GM15510 (cell line): ENCODE data around the gene TRPM2.

Experiments
- POLR2A ChIP-seq: IDR thresholded peaks from 3 replicates; pipeline ENCODE4 v1.6.1; 2011; ENCODE audit warnings: borderline replicate concordance; ENCODE audit not compliant: insufficient read length; ENCODE audit errors: extremely low read depth

The TRPM2 gene

DNA sequence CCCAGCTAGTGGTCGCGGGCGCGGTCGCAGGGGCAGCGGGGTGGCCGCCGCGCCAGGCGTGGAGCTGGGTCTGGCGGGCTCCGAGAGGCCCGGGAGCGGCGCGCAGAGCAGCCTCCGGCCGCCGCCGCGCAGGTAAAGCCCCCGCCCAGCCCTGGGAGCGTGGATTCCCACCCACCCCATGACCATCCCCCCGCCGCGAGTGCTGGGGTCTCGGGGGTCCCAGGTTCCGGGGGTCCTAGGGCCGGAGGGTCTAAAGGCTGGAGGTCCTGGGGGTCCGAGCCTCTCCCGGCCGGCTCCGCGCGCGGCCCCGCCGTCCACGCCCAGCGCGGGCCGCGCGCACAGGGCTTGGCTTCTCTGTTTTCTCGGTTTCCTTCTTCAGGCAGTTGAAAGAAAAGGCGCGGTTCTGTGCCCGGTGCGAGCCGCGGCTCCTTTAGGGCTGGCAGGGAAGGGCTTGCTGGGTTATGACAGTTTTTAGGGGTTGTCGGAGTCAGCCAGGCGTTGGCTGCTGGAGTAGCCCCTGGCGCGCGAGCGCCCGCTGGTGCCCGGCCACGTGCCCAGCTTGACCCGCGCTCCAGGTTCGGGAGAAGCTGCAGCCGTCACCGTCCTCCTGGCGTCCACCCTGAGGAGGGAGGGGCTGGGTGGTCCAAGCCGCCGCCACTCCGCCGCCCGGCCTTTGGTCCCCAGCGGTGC is 102.2 kb downstream of the TRPM2 start:
- no peak for TF ChIP-seq POLR2A

DNA sequence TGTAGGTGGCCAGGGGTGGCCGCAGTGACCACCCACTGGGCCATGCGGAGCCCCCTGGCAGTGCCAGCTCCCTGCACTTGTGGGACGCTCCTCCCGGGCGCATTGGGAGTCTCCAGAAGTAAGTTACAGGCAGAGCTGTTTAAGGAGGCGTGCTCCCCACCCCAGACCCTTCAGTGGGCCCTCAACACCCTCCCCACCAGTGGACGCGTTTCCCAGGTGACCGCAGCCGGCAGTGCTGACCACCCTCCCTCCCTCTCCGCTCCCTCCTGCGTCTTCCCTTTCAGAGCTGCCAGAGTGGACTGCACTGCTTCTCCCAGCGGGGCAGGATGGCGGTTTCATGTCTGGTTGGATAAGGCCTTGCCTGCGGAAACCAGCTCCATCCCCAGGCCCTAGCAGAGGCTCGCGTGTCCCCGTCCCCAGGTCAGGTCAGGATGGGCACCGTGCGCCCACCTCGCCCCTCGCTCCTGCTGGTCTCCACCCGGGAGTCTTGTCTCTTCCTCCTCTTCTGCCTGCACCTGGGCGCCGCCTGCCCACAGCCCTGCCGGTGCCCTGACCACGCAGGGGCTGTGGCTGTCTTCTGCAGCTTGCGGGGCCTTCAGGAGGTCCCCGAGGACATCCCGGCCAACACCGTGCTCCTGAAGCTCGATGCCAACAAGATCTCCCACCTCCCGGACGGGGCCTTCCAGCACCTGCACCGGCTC is 102.9 kb downstream of the TRPM2 start:
- TF ChIP-seq POLR2A: no peak

DNA sequence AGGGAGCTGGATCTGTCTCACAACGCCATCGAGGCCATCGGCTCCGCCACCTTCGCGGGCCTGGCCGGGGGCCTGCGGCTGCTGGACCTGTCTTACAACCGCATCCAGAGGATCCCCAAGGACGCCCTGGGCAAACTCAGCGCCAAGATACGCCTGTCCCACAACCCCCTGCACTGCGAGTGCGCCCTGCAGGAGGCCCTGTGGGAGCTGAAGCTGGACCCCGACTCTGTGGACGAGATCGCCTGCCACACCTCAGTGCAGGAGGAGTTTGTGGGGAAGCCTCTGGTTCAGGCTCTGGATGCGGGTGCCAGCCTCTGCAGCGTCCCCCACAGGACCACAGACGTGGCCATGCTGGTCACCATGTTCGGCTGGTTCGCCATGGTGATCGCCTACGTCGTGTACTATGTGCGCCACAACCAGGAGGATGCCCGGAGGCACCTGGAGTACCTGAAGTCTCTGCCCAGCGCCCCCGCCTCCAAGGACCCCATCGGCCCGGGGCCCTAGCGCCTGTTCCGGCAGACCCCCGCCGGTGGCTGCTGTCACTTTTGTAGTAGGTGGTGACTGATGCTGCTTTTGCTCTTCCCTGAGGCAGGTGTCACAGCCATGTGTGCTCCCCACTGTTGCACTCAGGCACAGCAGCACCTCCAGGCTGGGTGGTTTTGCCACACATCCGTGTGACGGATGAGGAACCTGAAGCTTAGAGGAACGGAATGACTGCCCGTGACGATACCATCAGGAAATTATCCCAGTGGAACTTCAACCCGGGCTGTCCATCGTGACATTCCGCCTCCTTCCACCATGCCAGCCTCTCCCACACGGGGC is 103.7 kb downstream of the TRPM2 start:
- no peak for TF ChIP-seq POLR2A

DNA sequence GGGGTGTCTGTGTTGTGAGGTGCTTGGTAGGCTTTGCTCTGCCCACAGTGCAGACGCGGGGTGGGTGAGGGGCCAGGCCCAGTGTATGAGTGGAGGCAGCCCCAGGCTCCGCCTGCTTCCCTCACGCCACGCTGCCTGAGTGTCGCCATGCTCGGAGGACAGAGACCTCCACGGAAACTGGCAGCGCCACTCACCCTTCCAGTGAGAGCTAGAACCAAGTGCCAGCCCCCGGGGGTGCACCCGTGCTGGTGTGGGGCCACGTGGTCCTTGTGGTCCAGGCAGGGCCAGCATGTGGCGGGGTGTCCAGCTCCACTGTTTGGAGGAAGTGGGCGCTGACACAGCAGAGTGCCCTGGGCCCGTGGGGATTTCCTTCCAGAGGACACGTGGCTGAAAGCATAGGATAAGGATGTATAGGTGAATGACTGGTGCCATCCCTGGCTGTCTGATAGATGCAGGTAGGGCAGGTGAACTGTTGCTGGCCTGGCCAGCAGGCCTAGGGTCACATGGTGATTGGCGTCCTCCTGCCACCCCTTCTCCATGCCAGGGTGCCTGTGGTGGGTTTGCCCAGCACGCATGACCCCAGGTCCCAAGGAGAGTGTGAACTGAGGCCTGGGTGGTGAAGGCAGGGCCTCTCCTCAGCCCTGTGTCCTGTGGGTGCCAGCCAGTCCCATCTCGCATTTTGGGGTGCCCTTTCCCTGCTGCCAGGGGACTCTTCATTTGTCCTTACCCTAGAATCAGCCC is 105.7 kb downstream of the TRPM2 start:
- TF ChIP-seq POLR2A: no peak

DNA sequence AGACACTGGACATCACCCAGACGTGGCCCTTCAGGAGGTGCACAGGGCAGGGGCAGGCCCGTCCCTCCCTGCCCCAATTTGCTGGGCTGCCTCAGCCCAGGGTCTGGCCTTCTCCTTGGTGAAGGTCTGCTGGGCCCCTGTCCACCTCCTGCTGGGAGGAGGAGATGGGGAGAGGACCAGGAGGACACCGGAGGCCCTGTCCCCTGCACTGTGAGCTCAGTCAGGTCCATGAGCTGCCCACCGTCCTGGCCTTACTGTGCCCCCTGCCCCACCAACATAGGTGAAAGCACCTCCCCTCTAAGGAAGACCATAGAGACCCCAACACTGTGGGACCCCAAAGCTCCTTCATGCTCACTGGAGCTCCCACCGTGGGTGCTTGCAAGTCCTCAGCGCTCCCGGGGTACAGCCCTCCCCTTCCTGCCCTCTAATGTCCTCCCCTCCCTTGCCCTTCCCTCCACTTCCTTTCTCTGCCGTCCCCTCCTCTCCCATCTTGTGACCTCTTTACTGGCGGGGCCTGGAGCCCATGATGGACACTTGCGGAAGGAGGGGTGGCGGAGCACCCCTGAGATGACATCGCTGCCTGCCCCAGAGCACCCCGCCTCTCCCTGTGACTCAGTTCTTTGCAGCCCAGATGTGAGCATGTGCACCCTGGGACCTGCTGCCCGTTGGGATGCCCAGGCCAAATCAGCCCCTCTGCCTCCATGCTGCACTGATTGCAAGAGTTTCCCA is 106.5 kb downstream of the TRPM2 start:
- TF ChIP-seq POLR2A: no peak

DNA sequence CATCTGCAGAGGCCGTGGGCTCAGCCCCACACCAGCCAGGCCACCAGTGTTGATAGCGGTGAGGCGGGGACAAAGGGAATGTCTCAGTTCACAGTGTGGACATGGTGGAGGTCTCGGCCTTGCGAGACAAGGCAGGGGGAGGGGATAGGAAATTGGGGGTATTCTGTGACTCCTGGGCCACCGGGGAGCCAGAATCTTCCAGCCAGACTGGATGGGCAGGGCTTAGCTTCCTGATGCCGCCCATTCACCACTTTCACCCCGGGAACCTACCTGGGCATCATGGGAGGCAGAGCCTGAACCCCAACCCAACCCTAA is 107.0 kb downstream of the TRPM2 start:
- TF ChIP-seq POLR2A: no peak

DNA sequence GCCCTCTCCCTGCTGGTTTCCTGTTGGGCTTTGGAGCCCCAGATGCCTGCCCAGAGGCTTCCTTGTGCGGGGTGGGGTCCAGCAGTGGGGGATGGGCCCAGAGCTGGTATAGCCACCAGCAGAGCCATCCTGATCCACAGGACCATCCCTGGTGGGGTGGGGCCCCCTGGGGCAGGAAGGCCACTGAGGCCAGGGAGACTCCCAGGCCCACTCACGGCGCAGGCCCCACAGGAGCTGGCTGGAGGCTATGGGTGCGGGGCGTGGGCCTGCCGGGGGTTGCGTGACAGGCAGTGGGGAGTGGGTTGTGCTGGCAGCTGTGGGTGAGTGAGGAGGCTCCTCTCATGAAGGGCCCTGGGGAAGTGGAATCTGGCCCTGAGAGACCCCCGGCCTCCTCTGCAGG is 107.6 kb downstream of the TRPM2 start:
- TF ChIP-seq POLR2A: no peak

DNA sequence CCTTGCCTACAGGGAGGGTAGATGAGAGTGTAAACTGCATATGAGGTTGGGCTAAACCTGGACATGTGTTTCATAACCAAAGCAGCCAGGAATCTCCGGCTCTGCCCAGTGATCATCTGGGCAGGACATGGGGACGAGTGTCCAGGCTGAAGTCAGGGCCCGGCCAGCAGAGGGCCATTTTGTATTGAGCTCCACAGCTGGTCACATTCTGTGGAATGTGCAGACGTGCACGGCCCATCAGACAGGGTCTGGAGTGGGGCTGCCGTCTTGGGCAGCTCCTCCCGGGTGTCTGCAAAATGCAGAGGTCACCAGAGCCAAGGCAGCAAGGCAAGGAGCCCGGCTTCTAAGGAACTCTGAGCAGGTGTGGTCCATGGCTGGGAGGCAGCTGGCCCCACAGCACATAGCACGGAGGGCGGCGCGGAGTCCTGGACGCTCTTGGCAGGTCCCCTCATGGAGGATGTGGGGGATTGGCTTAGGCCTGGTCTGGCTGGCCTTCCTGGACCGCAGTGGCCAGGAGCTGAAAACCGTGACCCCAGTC is 108.1 kb downstream of the TRPM2 start:
- no peak for TF ChIP-seq POLR2A

DNA sequence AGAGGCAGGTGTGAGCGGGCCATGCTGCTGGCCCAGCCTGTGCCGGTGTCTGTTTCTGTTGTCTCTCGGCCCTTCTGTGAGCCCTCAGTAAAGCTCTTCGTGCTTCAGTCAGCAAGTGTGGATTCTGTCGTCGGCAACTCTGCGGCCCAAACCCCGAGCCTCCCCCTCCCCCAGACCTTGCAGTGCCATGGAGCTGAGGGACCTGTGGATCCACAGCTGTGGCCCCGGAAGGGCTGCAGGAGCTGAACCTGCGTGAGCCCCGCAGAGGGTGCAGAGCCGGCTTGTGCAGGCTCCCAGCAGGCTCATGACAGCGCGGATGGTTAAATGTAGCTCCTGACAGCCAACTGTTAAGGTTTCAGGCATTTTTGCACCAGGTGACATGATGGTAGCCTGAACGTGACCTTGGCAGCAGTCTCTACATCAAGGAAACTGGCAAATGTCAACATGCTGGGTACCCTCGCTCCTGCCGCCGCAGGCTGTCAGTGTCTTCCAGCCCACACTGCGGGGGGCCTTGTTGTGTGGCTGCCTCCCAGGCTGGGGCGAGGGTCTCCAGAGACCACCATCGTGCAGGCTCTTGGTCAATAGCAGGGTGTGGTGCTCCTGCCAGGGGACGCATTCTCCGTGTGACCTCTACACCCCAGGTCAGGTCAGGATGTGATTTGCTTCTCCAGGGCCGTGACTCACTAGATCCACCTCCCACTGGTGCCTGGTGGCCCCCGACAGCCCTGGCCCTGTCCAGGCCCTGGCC is 108.8 kb downstream of the TRPM2 start:
- TF ChIP-seq POLR2A: no peak

DNA sequence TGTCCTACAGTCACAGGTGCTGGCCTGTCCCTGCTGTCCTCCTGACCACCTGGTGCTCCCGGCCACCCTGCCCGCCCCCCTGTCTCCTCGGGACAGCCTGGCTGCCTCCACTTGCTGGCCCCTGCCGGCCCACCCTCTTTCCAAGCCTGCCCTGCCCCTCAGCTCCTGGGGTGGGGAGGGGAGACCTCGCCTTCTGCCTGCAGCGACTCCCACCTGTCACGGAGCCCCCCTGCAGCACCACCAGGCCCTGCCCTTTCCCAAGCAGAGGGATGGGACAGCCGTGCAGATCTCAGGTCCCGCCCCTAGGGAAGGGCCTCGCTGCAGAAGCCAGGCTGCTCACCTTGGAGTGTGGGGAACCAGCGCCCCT is 109.4 kb downstream of the TRPM2 start:
- no peak for TF ChIP-seq POLR2A

DNA sequence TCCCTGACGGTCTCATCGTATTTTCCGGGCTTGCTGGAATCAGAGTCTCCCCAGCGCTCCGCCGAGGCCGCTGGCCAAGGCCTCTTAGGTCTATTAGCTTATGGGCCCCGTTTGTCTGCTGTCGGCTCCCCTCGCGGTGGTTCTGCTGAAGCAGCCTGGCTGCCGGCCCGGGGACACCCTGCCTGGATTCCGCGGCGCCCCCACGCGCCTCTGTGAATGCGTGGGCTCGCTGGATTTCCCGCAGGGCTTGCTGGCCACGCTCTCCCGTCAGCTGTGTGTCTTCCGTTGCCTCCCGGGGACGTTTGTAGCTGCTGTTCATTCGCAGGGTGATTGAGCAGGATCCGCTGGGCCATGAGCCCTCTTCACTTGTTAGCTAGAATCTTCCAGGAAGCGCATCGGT is 110.3 kb downstream of the TRPM2 start:
- no peak for TF ChIP-seq POLR2A

DNA sequence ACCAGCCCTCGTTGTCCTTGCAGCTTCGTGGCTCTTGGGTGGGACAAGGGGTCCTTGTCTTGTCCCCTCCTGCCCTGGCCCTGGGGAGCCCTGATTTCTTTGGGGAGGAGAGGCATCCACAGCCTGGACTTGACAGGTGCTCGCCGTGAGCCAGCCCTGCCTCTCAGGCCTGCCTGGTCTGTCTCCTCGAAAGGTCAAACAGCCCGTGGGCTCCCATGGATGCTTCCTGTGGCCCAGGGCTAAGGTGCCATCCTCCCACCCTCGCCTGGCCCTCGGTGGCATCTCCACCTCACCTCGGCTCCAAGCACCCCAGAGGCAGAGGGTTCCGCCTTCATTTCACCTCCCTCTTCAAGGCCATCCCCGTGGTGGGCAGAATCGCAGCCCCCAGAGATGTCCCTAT is 110.9 kb downstream of the TRPM2 start:
- TF ChIP-seq POLR2A: no peak

DNA sequence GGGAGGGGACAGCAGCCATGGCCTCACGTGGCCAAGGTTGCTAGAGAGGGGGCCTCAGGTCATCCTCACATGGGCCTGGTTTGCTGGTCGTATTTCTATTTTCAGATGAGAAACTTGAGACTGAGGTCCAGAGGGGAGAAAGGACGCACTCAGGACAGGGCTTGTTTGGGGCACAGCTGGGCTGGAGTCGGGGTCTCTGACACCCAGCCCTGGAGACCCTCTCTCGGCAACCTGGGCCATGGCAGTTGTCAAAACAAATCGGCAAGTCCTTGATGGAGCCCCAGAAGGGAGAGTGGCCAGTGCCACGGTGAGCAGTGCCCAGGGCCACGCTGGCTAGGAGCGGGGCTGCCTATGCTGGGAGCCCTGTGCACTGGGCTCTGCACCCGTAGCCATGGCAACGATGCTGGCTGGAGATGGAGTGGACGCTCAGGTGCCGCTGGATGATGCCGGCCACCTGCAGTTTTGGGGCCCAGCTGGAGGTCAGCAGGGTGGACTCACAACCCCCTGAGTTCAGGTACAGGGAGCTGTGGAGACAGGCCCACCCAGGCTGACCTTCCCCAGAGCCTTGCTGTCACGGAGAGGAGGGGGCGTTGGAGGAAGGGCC is 113.0 kb downstream of the TRPM2 start:
- no peak for TF ChIP-seq POLR2A
